Heart left ventricle (tissue), 13 donors: ENCODE measurements around the gene DCTN5.

ENCODE experiments used
- POLR2A ChIP-seq, 2 donors: fragments of 450-650 bp; IDR thresholded peaks; one replicate each; pipeline ENCODE4 v1.6.1; 2017; ENCODE audit warnings: antibody characterized with exemption in 2 of 2, mild to moderate bottlenecking in 2 of 2, moderate library complexity in 2 of 2
- TF ChIP-seq, protein P1 (sequence below), 12 donors: fragments of 200-600 bp; sonication (generic) in 4 of 12; IDR thresholded peaks; one replicate each; pipeline versions ENCODE4 v1.5.0 to v1.8.0; 2018 to 2022; ENCODE audit warnings: antibody characterized with exemption in 12 of 12, mild to moderate bottlenecking in 5 of 12
- donor health status: ischemic (EF 13 %, LVEDD 7.1; RV severe dilation, severe dysfunction).
- donor health status: DM: no; HTN: yes; CAD: no.
- donor health status: DM: no; HTN: no; CAD: no.
- donor health status: ischemic (EF 25% LVEDD 6.9; RV normal size, moderate dysfunction).
- donor health status: ischemic (EF 25% LVEDD 5.7; RV mildly dilated, moderate dysfunction).
- donor health status: ischemic (EF 35%, LVEDD 5.7; RV mildly dilated, moderate dysfunction).
- donor health status: nonischemic (EF 11% LVEDD 7.7; RV severe dilation, severe dysfunction).
- donor health status: DM: yes; HTN: yes; CAD: no.
- donor health status: PGD.
- donor health status: ischemic (EF 29% LVEDD 5.4; RV normal size, mild dysfunction).
- donor health status: nonischemic (EF 23%, LVEDD 6.1; RV moderate dilation, normal function).

GRCh38 chr16:23595246-23595950, 45.9 kb upstream of the DCTN5 start:
- no peak for TF ChIP-seq POLR2A (IDR thresholded peaks at IDR 0.05)
- TF ChIP-seq, protein P1, sequence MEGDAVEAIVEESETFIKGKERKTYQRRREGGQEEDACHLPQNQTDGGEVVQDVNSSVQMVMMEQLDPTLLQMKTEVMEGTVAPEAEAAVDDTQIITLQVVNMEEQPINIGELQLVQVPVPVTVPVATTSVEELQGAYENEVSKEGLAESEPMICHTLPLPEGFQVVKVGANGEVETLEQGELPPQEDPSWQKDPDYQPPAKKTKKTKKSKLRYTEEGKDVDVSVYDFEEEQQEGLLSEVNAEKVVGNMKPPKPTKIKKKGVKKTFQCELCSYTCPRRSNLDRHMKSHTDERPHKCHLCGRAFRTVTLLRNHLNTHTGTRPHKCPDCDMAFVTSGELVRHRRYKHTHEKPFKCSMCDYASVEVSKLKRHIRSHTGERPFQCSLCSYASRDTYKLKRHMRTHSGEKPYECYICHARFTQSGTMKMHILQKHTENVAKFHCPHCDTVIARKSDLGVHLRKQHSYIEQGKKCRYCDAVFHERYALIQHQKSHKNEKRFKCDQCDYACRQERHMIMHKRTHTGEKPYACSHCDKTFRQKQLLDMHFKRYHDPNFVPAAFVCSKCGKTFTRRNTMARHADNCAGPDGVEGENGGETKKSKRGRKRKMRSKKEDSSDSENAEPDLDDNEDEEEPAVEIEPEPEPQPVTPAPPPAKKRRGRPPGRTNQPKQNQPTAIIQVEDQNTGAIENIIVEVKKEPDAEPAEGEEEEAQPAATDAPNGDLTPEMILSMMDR (IDR thresholded peaks at IDR 0.05) = no peak
